ELR (cell line): ENCODE measurements around the gene DEFB113.

Experiments used
- DNase-seq: peaks from one replicate; pipeline ENCODE4 v3.0.0-alpha.2; 2015; ENCODE audit warnings: low read depth

Gene DEFB113

DNA sequence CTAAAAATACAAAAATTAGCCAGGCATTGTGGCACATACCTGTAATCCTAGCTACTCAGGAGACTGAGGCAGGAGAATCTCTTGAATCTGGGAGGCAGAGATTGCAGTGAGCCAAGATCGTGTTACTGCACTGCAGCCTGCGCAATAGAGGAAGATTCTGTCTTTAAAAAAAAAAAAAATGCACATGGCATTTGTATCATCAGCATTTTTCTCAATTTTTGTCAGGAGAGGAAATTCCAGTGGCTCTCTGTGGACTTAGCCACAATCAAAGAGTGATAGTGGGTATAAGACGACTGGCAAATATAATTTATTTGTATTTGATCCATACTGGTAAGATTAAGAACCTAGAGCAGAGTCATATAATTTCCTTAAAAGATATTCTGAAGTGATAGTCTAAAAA is 34.0 kb downstream of the DEFB113 start:
- no peak for DNase-seq

DNA sequence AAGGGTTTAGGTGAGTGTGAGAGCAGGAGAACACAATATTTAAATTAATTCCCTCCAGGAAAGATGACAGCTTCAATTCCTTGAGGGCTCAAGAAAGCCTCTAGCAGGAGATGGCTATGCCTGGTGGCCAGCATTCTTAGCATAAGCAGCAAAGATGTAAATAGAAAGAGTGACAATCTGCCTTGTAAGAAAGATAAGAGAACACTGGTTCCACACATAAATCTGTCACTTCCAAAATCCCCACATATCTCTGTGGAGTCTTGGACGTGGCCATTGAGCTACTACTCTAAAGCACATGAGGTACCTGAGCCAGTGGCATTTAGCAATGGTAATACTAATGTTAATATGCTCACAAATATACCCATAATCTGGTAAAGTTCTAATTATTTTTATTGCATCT is 34.7 kb downstream of the DEFB113 start:
- DNase-seq, result no peak

DNA sequence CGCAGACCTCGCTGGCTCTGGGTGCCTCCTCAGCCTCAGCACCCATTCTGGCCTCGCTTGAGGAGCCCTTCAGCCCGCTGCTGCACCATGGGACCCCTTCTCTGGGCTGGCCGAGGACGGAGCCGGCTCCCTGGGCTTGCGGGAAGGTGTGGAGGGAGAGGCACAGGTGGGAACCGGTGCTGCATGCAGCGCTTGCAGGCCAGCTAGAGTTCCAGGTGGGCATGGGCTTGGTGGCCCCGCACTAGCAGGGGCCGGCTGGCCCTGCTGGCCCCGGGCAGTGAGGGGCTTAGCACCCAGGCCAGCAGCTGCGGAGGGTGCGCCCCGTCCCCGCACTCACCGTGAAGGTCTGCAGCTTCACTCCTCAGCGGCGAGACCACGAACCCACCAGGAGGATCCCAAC is 35.9 kb downstream of the DEFB113 start:
- no peak for DNase-seq

DNA sequence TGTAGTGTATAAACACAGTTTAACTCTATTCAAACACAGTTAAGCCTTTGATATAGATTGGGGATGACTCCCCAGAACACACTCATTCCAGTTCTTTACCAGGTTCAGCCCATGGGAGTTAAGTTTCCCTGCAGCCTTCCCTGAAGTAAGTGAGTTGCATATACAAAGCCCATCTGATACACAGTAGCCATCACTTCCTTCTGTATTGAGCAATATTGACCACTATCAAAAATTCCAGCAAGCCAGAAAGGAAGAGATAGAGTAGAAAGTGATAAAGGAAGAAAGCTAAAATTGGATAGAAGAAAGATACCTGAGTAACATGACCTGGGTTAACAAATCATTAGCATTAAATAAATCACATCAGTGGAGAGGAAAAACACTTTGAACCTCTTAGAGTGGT is 40.1 kb downstream of the DEFB113 start:
- no peak for DNase-seq

DNA sequence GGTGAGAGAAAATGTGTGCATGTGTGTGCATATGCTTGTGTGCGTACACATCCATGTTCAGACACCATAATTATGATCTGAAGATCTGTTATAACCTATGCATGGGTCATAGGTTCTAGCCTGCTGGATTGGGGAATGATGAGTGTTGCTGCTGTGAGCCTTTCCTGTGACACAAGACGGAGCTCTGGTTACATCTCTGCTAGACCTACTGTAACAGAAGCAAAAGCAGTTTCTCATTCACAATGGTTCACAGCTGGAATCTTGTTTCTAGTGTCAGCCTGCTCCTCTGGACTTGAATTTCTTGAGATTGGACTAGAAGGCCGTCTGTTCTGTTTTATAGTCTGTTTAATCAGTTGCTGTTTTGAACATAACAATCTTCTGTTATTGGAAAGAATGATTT is 45.6 kb downstream of the DEFB113 start:
- DNase-seq, result peak; percentile 8

DNA sequence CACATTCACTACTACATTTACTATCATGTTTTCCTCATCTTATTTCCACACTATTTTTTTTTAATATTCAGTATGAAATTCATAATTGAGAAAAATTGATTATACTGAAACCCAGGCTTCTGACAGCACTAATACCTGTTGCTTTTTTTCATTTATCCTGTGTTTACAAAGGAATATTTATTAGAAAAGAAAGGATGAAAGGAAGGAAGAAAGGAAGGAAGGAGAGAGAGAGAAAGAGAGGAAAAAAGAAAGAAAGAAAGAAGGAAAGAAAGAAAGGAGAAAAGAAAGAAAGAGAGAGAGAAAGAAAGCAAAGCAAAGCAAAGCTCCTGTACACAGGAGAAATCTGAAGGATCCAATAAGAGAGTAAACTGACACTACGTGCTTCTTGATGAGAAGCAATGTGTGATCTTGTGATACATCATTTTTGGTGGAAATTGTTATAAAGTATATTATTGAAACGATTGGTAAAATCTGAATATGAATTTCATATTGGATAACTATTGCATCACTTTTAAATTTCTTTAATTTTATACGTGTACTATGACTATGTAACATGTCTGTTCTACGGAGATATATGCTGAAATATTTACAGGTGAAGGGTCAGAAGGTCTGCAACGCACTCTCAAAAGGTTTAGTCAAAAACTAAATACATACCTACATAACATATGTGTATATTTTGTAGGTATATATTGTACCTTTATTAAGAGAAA is 49.3 kb downstream of the DEFB113 start:
- DNase-seq, result no peak

DNA sequence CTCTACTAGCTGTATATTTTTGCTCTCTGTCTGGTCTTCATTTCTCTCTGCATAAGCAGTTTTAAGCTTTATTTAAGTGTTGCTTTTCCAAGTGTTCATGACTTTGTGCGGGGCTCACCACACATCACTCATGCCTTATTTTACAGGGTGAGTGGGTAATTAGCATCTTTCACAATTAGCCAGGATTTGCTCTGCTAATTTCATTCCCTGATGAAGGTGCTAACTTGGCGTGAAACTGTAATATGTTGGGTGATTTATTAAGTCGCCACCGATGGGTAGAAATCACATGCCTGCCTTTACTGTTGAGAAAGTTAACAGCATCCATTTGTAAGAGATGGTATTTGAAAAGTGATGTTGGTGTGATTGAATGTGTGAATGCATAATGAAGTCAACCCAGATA is 50.2 kb downstream of the DEFB113 start:
- DNase-seq, result no peak

DNA sequence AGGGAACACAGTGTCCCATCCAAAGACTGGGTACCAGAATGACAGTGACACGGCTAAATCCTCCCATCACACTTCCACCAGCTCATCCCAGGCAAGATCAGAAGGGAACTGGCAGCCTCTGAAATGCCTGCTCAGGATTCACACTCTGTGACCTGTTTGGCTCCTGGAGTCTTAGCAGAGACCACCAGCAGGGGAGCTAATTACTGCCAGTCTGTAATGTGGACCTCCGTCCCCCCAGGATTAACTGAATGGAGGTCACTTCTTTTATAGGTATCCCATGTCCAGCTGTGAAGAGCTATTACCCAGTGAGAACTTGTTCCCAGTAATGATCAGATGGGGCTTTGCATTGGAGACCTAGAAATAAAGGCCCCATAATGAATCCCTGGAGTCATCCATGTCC is 50.6 kb downstream of the DEFB113 start:
- no peak for DNase-seq
